GM19455 (cell line): Measurements from ENCODE around the gene NUDT4B.
"Not testable (repeated sequence)": the region's sequence is repeated elsewhere in the genome, so short reads cannot be mapped to it uniquely, and the experiment has no call there.

ENCODE experiments used
- ATAC-seq: cut with Tn5 transposase; IDR thresholded peaks from one replicate; pipeline ENCODE4 v1.9.1; 2021; ENCODE audit not compliant: unreplicated experiment

NUDT4B gene

GRCh38 chr1:148748563-148749334 is at the start of gene NUDT4B:
Gene NUDT4B, plus strand, starts transcription at chr1:148748774. Its CDS starts 179 bp downstream, at chr1:148748953.
- ATAC-seq: peak; percentile 64

- ATAC-seq: not testable (repeated sequence)
These were observed 49.2 kb upstream of the NUDT4B start for GRCh38 chr1:148699357-148699756.

GRCh38 chr1:148702242-148702641 is 46.3 kb upstream of the NUDT4B start:
- not testable (repeated sequence) for ATAC-seq

- ATAC-seq: not testable (repeated sequence)
These were observed 44.5 kb upstream of the NUDT4B start for GRCh38 chr1:148703973-148704591.

GRCh38 chr1:148705316-148705948 is 43.1 kb upstream of the NUDT4B start:
- ATAC-seq: not testable (repeated sequence)

GRCh38 chr1:148708779-148709333 is 39.7 kb upstream of the NUDT4B start:
- not testable (repeated sequence) for ATAC-seq

GRCh38 chr1:148710772-148711523 is 37.6 kb upstream of the NUDT4B start:
- not testable (repeated sequence) for ATAC-seq

- not testable (repeated sequence) for ATAC-seq
These were observed 36.2 kb upstream of the NUDT4B start for GRCh38 chr1:148712353-148712752.

- not testable (repeated sequence) for ATAC-seq
These were observed 33.1 kb upstream of the NUDT4B start for GRCh38 chr1:148715518-148715917.

- ATAC-seq: not testable (repeated sequence)
These were observed 31.5 kb upstream of the NUDT4B start for GRCh38 chr1:148716966-148717520.

- ATAC-seq: not testable (repeated sequence)
These were observed 27.7 kb upstream of the NUDT4B start for GRCh38 chr1:148720918-148721317.

- ATAC-seq: not testable (repeated sequence)
These were observed 25.8 kb upstream of the NUDT4B start for GRCh38 chr1:148722758-148723157.

- ATAC-seq: not testable (repeated sequence)
These were observed 25.1 kb upstream of the NUDT4B start for GRCh38 chr1:148723515-148723914.

- ATAC-seq: not testable (repeated sequence)
These were observed 23.7 kb upstream of the NUDT4B start for GRCh38 chr1:148724872-148725271.

- ATAC-seq: not testable (repeated sequence)
These were observed 20.7 kb upstream of the NUDT4B start for GRCh38 chr1:148727862-148728261.

- ATAC-seq: peak; percentile 63
These were observed 19.4 kb upstream of the NUDT4B start for GRCh38 chr1:148729128-148729527.

GRCh38 chr1:148729541-148729940 is 19.0 kb upstream of the NUDT4B start:
- not testable (repeated sequence) for ATAC-seq

GRCh38 chr1:148732277-148732676 is 16.3 kb upstream of the NUDT4B start:
- not testable (repeated sequence) for ATAC-seq

- peak; percentile 86 for ATAC-seq
These were observed 14.8 kb upstream of the NUDT4B start for GRCh38 chr1:148733585-148734310.

- ATAC-seq: peak; percentile 64
These were observed 14.3 kb upstream of the NUDT4B start for GRCh38 chr1:148734311-148734662.
